Gastrocnemius medialis (tissue), 4 donors: ENCODE measurements around the gene GJA9. TPM values are rescaled to one million over a fixed set of nuclear protein-coding genes. Genes with fewer than 3 reads are reported as not detected.
A peak's percentile ranks its signal among the peaks of the same experiment; 100 is the strongest.

Source experiments
- ATAC-seq, 2 donors: fragments of 150-250 bp; one replicate each; pipeline ENCODE4 v1.9.1; 2016
- DNase-seq, 2 donors: peaks; one replicate each; pipeline ENCODE4 v3.0.0-alpha.2; 2019
- H3K27ac ChIP-seq, 4 donors: fragments of 200-600 bp; sonication (generic); 1 replicate in 1 of 4; 2 replicates in 3 of 4; pipeline ENCODE4 v1.5.1; 2016 to 2018; ENCODE audit warnings: mild to moderate bottlenecking in 2 of 4, moderate library complexity in 1 of 4
- H3K27me3 ChIP-seq, 3 donors: fragments of 200-600 bp; sonication (generic) in 2 of 3; 1 replicate in 1 of 3; 2 replicates in 2 of 3; pipeline versions ENCODE4 v1.5.1 to v1.6.0; 2016 to 2019; ENCODE audit warnings: mild to moderate bottlenecking in 1 of 3, moderate library complexity in 1 of 3
- H3K36me3 ChIP-seq, 2 donors: fragments of 200-600 bp; sonication (generic) in 1 of 2; one replicate each; pipeline ENCODE4 v1.5.1; 2017 to 2018
- H3K4me1 ChIP-seq, 2 donors: fragments of 200-600 bp; sonication (generic) in 1 of 2; one replicate each; pipeline ENCODE4 v1.5.1; 2016 to 2017; ENCODE audit warnings: mild to moderate bottlenecking in 2 of 2
- H3K4me3 ChIP-seq, 4 donors: fragments of 200-600 bp; sonication (generic) in 3 of 4; 1 replicate in 1 of 4; 2 replicates in 3 of 4; pipeline ENCODE4 v1.5.1; 2016 to 2019; ENCODE audit warnings: mild to moderate bottlenecking in 2 of 4
- H3K9me3 ChIP-seq, 3 donors: fragments of 200-600 bp; sonication (generic) in 2 of 3; 1 replicate in 1 of 3; 2 replicates in 2 of 3; pipeline ENCODE4 v1.5.1; 2016 to 2019
- CTCF ChIP-seq, 5 experiments: fragments of 450-650 bp in 3 of 5; fragments of 200-600 bp in 2 of 5; sonication (generic) in 2 of 5; IDR thresholded peaks in 4 of 5; conservative IDR thresholded peaks in 1 of 5; 1 replicate in 4 of 5; 2 replicates in 1 of 5; pipeline ENCODE4 v1.5.1; 2016 to 2019; ENCODE audit warnings: antibody characterized with exemption in 5 of 5, mild to moderate bottlenecking in 3 of 5, moderate library complexity in 3 of 5
- POLR2A ChIP-seq, 2 donors: fragments of 450-650 bp; IDR thresholded peaks; one replicate each; pipeline ENCODE4 v1.6.1; 2017; ENCODE audit warnings: antibody characterized with exemption in 2 of 2, mild to moderate bottlenecking in 2 of 2, moderate library complexity in 2 of 2
- in situ Hi-C, 4 donors: fragments of 200-750 bp; cut with MboI; loops; one replicate each; pipeline versions ENCODE4 v1.15.0 to v1.8.0; 2017; ENCODE audit warnings: low sequenced_read_pairs in 4 of 4
- intact Hi-C: fragments of 100-400 bp; cut with DNase I; formaldehyde crosslinking; loops from one replicate; pipeline ENCODE4 v1.15.1; 2023; ENCODE audit warnings: low total_unique reads
- total RNA-seq, 4 donors: library from RNA; depleted of rRNA; stranded (reverse); fragments of >200 nt; gene quantifications; one replicate each; pipeline versions ENCODE4 v1.1.0 to v1.2.3, GENCODE V29; 2016

The GJA9 gene
- total RNA-seq, 4 donors from 2014 or later = not detected

GRCh38 chr1:38888423-38889333, 7.3 kb upstream of the GJA9 start:
- intact Hi-C loops = no loop called here

DNA sequence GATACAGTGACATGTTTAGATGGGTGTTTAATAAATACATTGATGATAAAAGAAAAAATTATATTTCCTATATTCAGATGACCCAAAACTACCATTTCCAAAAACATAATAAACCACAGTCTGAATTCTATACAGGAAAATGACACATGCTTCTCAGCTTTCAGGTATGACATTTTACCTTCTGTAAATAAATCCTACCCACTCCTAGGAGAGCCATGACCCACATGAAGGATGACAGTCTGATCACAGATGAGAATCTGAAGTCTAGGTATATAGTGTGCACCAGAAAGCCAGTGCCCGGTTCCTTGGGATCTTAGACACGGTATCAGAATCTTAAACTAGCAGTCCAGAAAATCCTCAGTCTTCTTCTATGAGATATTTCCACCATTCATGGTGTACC, 3.7 kb upstream of the GJA9 start:
- H3K27ac ChIP-seq = no peak overlapping the region

More at GRCh38 chr1:38888423-38889333, 7.3 kb upstream of the GJA9 start:
- H3K9me3 ChIP-seq = no peaks in the 10 kb centered on the region
- DNase-seq = no peak
- no peaks in the 10 kb centered on the region for H3K36me3 ChIP-seq
- H3K27me3 ChIP-seq = no peaks in the 10 kb centered on the region
- H3K4me3 ChIP-seq = no peak overlapping the region
- in situ Hi-C loops = no loop called here
- no peaks in the 10 kb centered on the region for H3K4me1 ChIP-seq
- no peak overlapping the region for H3K27ac ChIP-seq
- ATAC-seq = no peak
- TF ChIP-seq CTCF (IDR thresholded peaks at IDR 0.05 in 4 of 5, conservative IDR thresholded peaks at IDR 0.05 in 1 of 5) (no peak), POLR2A (IDR thresholded peaks at IDR 0.05) (no peak)

DNA sequence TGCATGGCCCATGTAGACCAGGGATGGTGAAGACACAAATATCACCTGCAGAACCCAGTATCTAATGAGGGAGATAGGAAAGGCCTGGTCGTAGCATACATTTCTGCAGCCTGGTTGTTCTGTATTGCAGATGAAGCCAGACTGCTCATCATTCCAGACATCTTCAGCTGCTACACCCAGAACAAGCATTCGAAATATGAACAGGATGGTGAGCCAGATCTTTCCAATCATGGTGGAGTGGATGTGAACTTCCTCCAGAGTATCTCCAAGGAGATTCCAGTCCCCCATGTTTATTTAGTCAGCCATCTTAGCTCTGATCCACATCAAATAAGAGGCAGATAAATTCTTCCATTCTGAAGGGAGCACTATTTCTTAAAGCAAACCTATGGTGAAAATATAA, 5.6 kb downstream of the GJA9 start:
- Histone ChIP-seq H3K4me3 (no peak overlapping the region), H3K4me1 (peaks cover 24 to 25% of the 10 kb centered on the region in 2 donors), H3K27ac (no peak overlapping the region), H3K9me3 (no peaks in the 10 kb centered on the region), H3K27me3 (no peaks in the 10 kb centered on the region), H3K36me3 (no peaks in the 10 kb centered on the region)
- TF ChIP-seq CTCF (IDR thresholded peaks at IDR 0.05 in 4 of 5, conservative IDR thresholded peaks at IDR 0.05 in 1 of 5) (no peak), POLR2A (IDR thresholded peaks at IDR 0.05) (no peak)
- DNase-seq (no peak), ATAC-seq (no peak)
- intact Hi-C loops = no loop called here
- in situ Hi-C loops = no loop called here

More for the DNA sequence above, 3.7 kb upstream of the GJA9 start:
- ATAC-seq = no peak
- TF ChIP-seq CTCF (IDR thresholded peaks at IDR 0.05 in 4 of 5, conservative IDR thresholded peaks at IDR 0.05 in 1 of 5) (no peak), POLR2A (IDR thresholded peaks at IDR 0.05) (no peak)
- intact Hi-C loops (no loop called here), in situ Hi-C loops (no loop called here)
- Histone ChIP-seq H3K9me3 (no peaks in the 10 kb centered on the region), H3K4me1 (no peaks in the 10 kb centered on the region), H3K36me3 (no peaks in the 10 kb centered on the region), H3K27me3 (no peaks in the 10 kb centered on the region), H3K4me3 (no peak overlapping the region)
- DNase-seq = no peak

GRCh38 chr1:38873027-38873969, 8.1 kb downstream of the GJA9 start, which contains the start of gene MYCBP:
Gene MYCBP (minus strand): TSS chr1:38873348. CDS start chr1:38873305, 43 bp downstream.
- H3K27ac ChIP-seq = peak within 1 kb of the TSS; percentile 69 to 86 (median 77)
- H3K4me3 ChIP-seq = peak within 1 kb of the TSS; percentile 69 to 95 (median 73)
- TF ChIP-seq CTCF (IDR thresholded peaks at IDR 0.05 in 4 of 5, conservative IDR thresholded peaks at IDR 0.05 in 1 of 5) (peak in 2 of 5 experiments; percentile 22 to 24), POLR2A (IDR thresholded peaks at IDR 0.05) (peak; percentile 25 to 37)
- ATAC-seq (peak; percentile 98), DNase-seq (peak; percentile 94 to 95)
- H3K36me3 ChIP-seq = no peaks in the 10 kb centered on the region
- in situ Hi-C loops = loop anchor here in 3 of 4 donors (25.0 kb wide), 2 partner anchors 139 to 214 kb away; no protein-coding TSS in a partner anchor
- H3K27me3 ChIP-seq = no peaks in the 10 kb centered on the region
- H3K9me3 ChIP-seq = no peaks in the 10 kb centered on the region
- peaks cover 24 to 25% of the 10 kb centered on the region in 2 donors for H3K4me1 ChIP-seq
- intact Hi-C loops = loop anchor here (1.0 to 2.0 kb wide), 3 partner anchors 14 to 154 kb away; partner anchors contain the start of genes AKIRIN1, NDUFS5 and RRAGC
